Gastroesophageal sphincter (tissue), 4 donors: ENCODE data around the gene LAMB4. TPM values are rescaled to one million over a fixed set of nuclear protein-coding genes. Genes with fewer than 3 reads are reported as not detected.

Experiments
- ATAC-seq: fragments of 150-250 bp; one replicate; pipeline ENCODE4 v1.9.1; 2016; ENCODE audit warnings: mild to moderate bottlenecking, moderate library complexity
- H3K27ac ChIP-seq, 4 donors: fragments of 200-600 bp; sonication (generic) in 3 of 4; 1 replicate in 3 of 4; 2 replicates in 1 of 4; pipeline ENCODE4 v1.5.1; 2016 to 2019
- H3K27me3 ChIP-seq: fragments of 200-600 bp; sonication (generic); one replicate; pipeline ENCODE4 v1.5.1; 2019
- H3K36me3 ChIP-seq, 2 donors: fragments of 200-600 bp; sonication (generic); one replicate each; pipeline ENCODE4 v1.5.1; 2019; ENCODE audit warnings: control low read depth in 1 of 2
- H3K4me1 ChIP-seq, 3 donors: fragments of 200-600 bp; sonication (generic); 1 replicate in 2 of 3; 2 replicates in 1 of 3; pipeline ENCODE4 v1.5.1; 2016 to 2019; ENCODE audit warnings: control low read depth in 2 of 3
- H3K4me3 ChIP-seq, 2 donors: fragments of 200-600 bp; sonication (generic); one replicate each; pipeline ENCODE4 v1.5.1; 2019; ENCODE audit warnings: mild to moderate bottlenecking in 1 of 2, moderate library complexity in 1 of 2
- H3K9me3 ChIP-seq, 3 donors: fragments of 200-600 bp; sonication (generic); one replicate each; pipeline ENCODE4 v1.5.1; 2017 to 2019; ENCODE audit warnings: control low read depth in 2 of 3
- CTCF ChIP-seq, 4 experiments: fragments of 200-600 bp in 2 of 4; fragments of 450-650 bp in 2 of 4; sonication (generic) in 1 of 4; IDR thresholded peaks; one replicate each; pipeline ENCODE4 v1.5.1; 2017 to 2019; ENCODE audit warnings: antibody characterized with exemption in 4 of 4, mild to moderate bottlenecking in 2 of 4, moderate library complexity in 2 of 4
- EP300 ChIP-seq: sonication (generic); formaldehyde crosslinking; IDR thresholded peaks from one replicate; pipeline ENCODE4 v1.6.1; 2017; ENCODE audit warnings: antibody characterized with exemption, mild to moderate bottlenecking
- POLR2A ChIP-seq, 2 donors: fragments of 450-650 bp; IDR thresholded peaks; one replicate each; pipeline ENCODE4 v1.6.1; 2017; ENCODE audit warnings: antibody characterized with exemption in 2 of 2, mild to moderate bottlenecking in 2 of 2, moderate library complexity in 1 of 2
- POLR2AphosphoS5 ChIP-seq: sonication (generic); formaldehyde crosslinking; IDR thresholded peaks from one replicate; pipeline ENCODE4 v1.6.1; 2017; ENCODE audit warnings: antibody characterized with exemption
- WGBS, 2 donors: methylation state at CpG; one replicate each; pipeline ENCODE4 v1.1.5; 2018; ENCODE audit warnings: low coverage in 1 of 2; 5-methylcytosine and 5-hydroxymethylcytosine counted together
- total RNA-seq, 4 donors: library from RNA; depleted of rRNA; stranded (reverse); fragments of >200 nt; gene quantifications; one replicate each; pipeline ENCODE4 v1.1.0, GENCODE V29; 2016

The LAMB4 gene
- total RNA-seq, 4 donors from 2014 or later, result 0.23 to 0.82 TPM; not detected in 2

GRCh38 chr7:108149119-108149518 lies 19.0 kb upstream of the LAMB4 start:
- H3K36me3 ChIP-seq, result no peaks in the 10 kb centered on the region
- H3K4me1 ChIP-seq, result peaks cover 0 to 34% (median 3%) of the 10 kb centered on the region in 3 donors
- H3K27me3 ChIP-seq, result no peaks in the 10 kb centered on the region
- H3K9me3 ChIP-seq, result no peaks in the 10 kb centered on the region
- peak; percentile 66 for ATAC-seq
- H3K27ac ChIP-seq, result peak overlapping the region in 3 of 4 donors; percentile 38 to 67 (median 52)
- H3K4me3 ChIP-seq, result no peak overlapping the region
- TF ChIP-seq EP300 (no peak), POLR2A (IDR thresholded peaks at IDR 0.05) (no peak), POLR2AphosphoS5 (peak; percentile 6), CTCF (IDR thresholded peaks at IDR 0.05) (no peak)
- 34 to 54% methylated on average over 5 of the region's 5 CpGs for WGBS, 2 donors

DNA sequence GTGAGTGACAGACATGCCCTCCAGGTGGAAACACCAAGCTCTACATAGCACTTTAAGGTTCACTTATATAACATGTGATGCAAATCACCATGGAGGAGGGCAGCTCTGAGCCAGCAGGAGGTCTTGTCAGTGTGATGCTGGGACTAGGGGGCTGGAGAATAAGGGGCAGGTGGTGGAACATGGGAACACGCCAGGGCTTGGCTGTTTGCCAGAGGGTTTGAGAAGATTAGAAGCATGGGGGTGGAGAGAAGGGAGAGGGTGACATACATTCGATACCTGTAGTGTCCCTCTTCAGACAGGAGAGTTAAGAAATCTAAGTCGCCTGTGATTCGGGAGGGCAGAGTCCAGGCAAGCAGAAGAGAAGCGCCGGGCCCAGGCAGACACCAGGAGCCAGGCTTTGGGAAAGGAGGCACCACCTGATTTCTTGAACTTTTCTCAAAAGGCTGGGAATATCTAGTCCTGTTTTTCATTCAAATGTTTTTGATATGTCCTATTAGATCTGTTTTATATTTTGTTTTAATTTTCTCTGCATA lies 16.9 kb upstream of the LAMB4 start:
- TF ChIP-seq POLR2AphosphoS5 (no peak), POLR2A (IDR thresholded peaks at IDR 0.05) (no peak), CTCF (IDR thresholded peaks at IDR 0.05) (no peak), EP300 (no peak)
- H3K4me3 ChIP-seq, result no peak overlapping the region
- no peaks in the 10 kb centered on the region for H3K27me3 ChIP-seq
- 82 to 84% methylated on average over 5 to 6 of the region's 6 CpGs for WGBS, 2 donors
- ATAC-seq, result no peak
- H3K27ac ChIP-seq, result peak overlapping the region in 1 of 4 donors; percentile 65
- H3K9me3 ChIP-seq, result no peaks in the 10 kb centered on the region
- H3K36me3 ChIP-seq, result no peaks in the 10 kb centered on the region
- H3K4me1 ChIP-seq, result peaks cover 0 to 34% (median 3%) of the 10 kb centered on the region in 3 donors

- no peak for ATAC-seq
- Histone ChIP-seq H3K27ac (peak overlapping the region in 2 of 4 donors; percentile 22 to 65), H3K4me3 (peak overlapping the region in 1 of 2 donors; percentile 21), H3K9me3 (no peaks in the 10 kb centered on the region), H3K27me3 (no peaks in the 10 kb centered on the region), H3K4me1 (peaks cover 0 to 34% (median 3%) of the 10 kb centered on the region in 3 donors), H3K36me3 (no peaks in the 10 kb centered on the region)
- 0 to 9% methylated on average over 3 to 11 of the region's 12 CpGs for WGBS, 2 donors
- no peak for TF ChIP-seq EP300
- peak; percentile 80 to 95 (median 92) for TF ChIP-seq CTCF (IDR thresholded peaks at IDR 0.05)
- TF ChIP-seq POLR2AphosphoS5, result no peak
Observed at GRCh38 chr7:108146070-108146842, 16.1 kb upstream of the LAMB4 start.

GRCh38 chr7:108145401-108145800 lies 15.2 kb upstream of the LAMB4 start:
- Histone ChIP-seq H3K4me3 (no peak overlapping the region), H3K27me3 (no peaks in the 10 kb centered on the region), H3K4me1 (peaks cover 0 to 34% (median 3%) of the 10 kb centered on the region in 3 donors), H3K27ac (peak overlapping the region in 3 of 4 donors; percentile 18 to 71 (median 65)), H3K9me3 (no peaks in the 10 kb centered on the region), H3K36me3 (no peaks in the 10 kb centered on the region)
- no peak for ATAC-seq
- no peak for TF ChIP-seq CTCF (IDR thresholded peaks at IDR 0.05)
- no peak for TF ChIP-seq POLR2AphosphoS5
- 60 to 100% methylated on average over 1 to 7 of the region's 8 CpGs for WGBS, 2 donors

- H3K27ac ChIP-seq, result peak overlapping the region in 3 of 4 donors; percentile 18 to 71 (median 65)
- no peaks in the 10 kb centered on the region for H3K27me3 ChIP-seq
- H3K4me1 ChIP-seq, result peaks cover 0 to 31% (median 3%) of the 10 kb centered on the region in 3 donors
- ATAC-seq, result no peak
- no peak overlapping the region for H3K4me3 ChIP-seq
- WGBS, 2 donors, result 15 to 50% methylated on average over 3 of the region's 3 CpGs
- no peaks in the 10 kb centered on the region for H3K36me3 ChIP-seq
- no peaks in the 10 kb centered on the region for H3K9me3 ChIP-seq
- TF ChIP-seq CTCF (IDR thresholded peaks at IDR 0.05) (no peak), POLR2AphosphoS5 (no peak), POLR2A (IDR thresholded peaks at IDR 0.05) (no peak), EP300 (no peak)
Observed at GRCh38 chr7:108144931-108145330, 14.8 kb upstream of the LAMB4 start.
